Liver (tissue), 9 donors: ENCODE results near the gene LPAR2. TPM values are rescaled to one million over a fixed set of nuclear protein-coding genes. Genes with fewer than 3 reads are reported as not detected.

ENCODE experiments used
- DNase-seq: peaks from one replicate; pipeline ENCODE4 v3.0.0-alpha.2; 2017; ENCODE audit warnings: low spot score
- H3K27ac ChIP-seq, 2 donors: one replicate each; pipeline ENCODE4 v1.7.0; 2013; ENCODE audit warnings: inconsistent platforms in 2 of 2, low read length in 2 of 2, control low read depth in 1 of 2, low read depth in 1 of 2, mild to moderate bottlenecking in 1 of 2
- H3K27me3 ChIP-seq, 4 donors: one replicate each; pipeline versions ENCODE4 v1.6.1 to v1.7.0; 2013; ENCODE audit warnings: low read length in 3 of 4, inconsistent platforms in 1 of 4, mild to moderate bottlenecking in 1 of 4, moderate library complexity in 1 of 4; ENCODE audit not compliant: control insufficient read depth in 4 of 4, insufficient read depth in 4 of 4
- H3K36me3 ChIP-seq, 4 donors: one replicate each; pipeline versions ENCODE4 v1.6.1 to v1.7.0; 2013; ENCODE audit warnings: low read length in 3 of 4, mild to moderate bottlenecking in 3 of 4, low read depth in 1 of 4, moderate library complexity in 1 of 4; ENCODE audit not compliant: control insufficient read depth in 4 of 4, insufficient read depth in 3 of 4
- H3K4me1 ChIP-seq, 4 donors: one replicate each; pipeline versions ENCODE4 v1.6.1 to v1.7.0; 2013; ENCODE audit warnings: low read length in 3 of 4, mild to moderate bottlenecking in 3 of 4, moderate library complexity in 1 of 4; ENCODE audit not compliant: control insufficient read depth in 4 of 4, insufficient read depth in 4 of 4
- H3K4me3 ChIP-seq, 3 donors: one replicate each; pipeline versions ENCODE4 v1.6.1 to v1.7.0; 2013; ENCODE audit warnings: low read length in 3 of 3, control low read depth in 1 of 3, low read depth in 1 of 3, mild to moderate bottlenecking in 1 of 3
- H3K9ac ChIP-seq, 2 donors: one replicate each; pipeline ENCODE4 v1.7.0; 2013; ENCODE audit warnings: low read length in 2 of 2, mild to moderate bottlenecking in 2 of 2, moderate library complexity in 2 of 2, control low read depth in 1 of 2, low read depth in 1 of 2
- H3K9me3 ChIP-seq, 4 donors: one replicate each; pipeline versions ENCODE4 v1.6.1 to v1.7.0; 2013; ENCODE audit warnings: low read length in 3 of 4; ENCODE audit not compliant: control insufficient read depth in 4 of 4
- FOXA1 ChIP-seq: IDR thresholded peaks from 2 replicates; pipeline ENCODE4 v1.6.1; 2016; ENCODE audit warnings: antibody characterized with exemption
- FOXA2 ChIP-seq: IDR thresholded peaks from 2 replicates; pipeline ENCODE4 v1.6.1; 2016; ENCODE audit warnings: antibody characterized with exemption
- GABPA ChIP-seq, 2 donors: IDR thresholded peaks in 1 of 2; conservative IDR thresholded peaks in 1 of 2; 2 replicates each; pipeline ENCODE4 v1.6.1; 2016; ENCODE audit warnings: antibody characterized with exemption in 2 of 2, mild to moderate bottlenecking in 1 of 2, moderate library complexity in 1 of 2
- HNF4A ChIP-seq, 2 donors: conservative IDR thresholded peaks; 2 replicates each; pipeline ENCODE4 v1.6.1; 2016; ENCODE audit warnings: antibody characterized with exemption in 2 of 2, mild to moderate bottlenecking in 2 of 2
- HNF4G ChIP-seq: IDR thresholded peaks from 2 replicates; pipeline ENCODE4 v1.6.1; 2016; ENCODE audit warnings: antibody characterized with exemption
- JUND ChIP-seq, 2 donors: IDR thresholded peaks; 2 replicates each; pipeline ENCODE4 v1.6.1; 2016; ENCODE audit warnings: antibody characterized with exemption in 2 of 2
- NR2F2 ChIP-seq: IDR thresholded peaks from 2 replicates; pipeline ENCODE4 v1.6.1; 2016; ENCODE audit warnings: antibody characterized with exemption
- RAD21 ChIP-seq, 2 donors: IDR thresholded peaks; 2 replicates each; pipeline ENCODE4 v1.6.1; 2016; ENCODE audit warnings: antibody characterized with exemption in 2 of 2, mild to moderate bottlenecking in 2 of 2
- RXRA ChIP-seq, 2 donors: IDR thresholded peaks; 2 replicates each; pipeline ENCODE4 v1.6.1; 2017 to 2018; ENCODE audit warnings: antibody characterized with exemption in 2 of 2, mild to moderate bottlenecking in 1 of 2
- SP1 ChIP-seq: IDR thresholded peaks from 2 replicates; pipeline ENCODE4 v1.6.1; 2018; ENCODE audit warnings: antibody characterized with exemption, mild to moderate bottlenecking
- TAF1 ChIP-seq: conservative IDR thresholded peaks from 2 replicates; pipeline ENCODE4 v1.6.1; 2016; ENCODE audit warnings: antibody characterized with exemption, mild to moderate bottlenecking
- YY1 ChIP-seq: IDR thresholded peaks from 2 replicates; pipeline ENCODE4 v1.6.1; 2016; ENCODE audit warnings: antibody characterized with exemption, mild to moderate bottlenecking
- WGBS: extraction: QIAGEN DNeasy Blood & Tissue Kit; methylation state at CpG from one replicate; pipeline ENCODE4 v1.1.7; 2013; 5-methylcytosine and 5-hydroxymethylcytosine counted together
- polyA plus RNA-seq, 2 donors: library from polyadenylated mRNA; stranded (reverse) in 1 of 2; unstranded in 1 of 2; fragments of 200-250 nt in 1 of 2; fragments of >200 nt in 1 of 2; fragmentation: Nextera tagmentation in 1 of 2; extraction: Ambion mirVana in 1 of 2; gene quantifications; one replicate each; pipeline versions ENCODE4 v1.2.1 to v1.2.3, GENCODE V29; 2013 to 2015
- total RNA-seq, 2 donors: library from RNA; depleted of rRNA; stranded (reverse); fragments of >200 nt; gene quantifications; one replicate each; pipeline ENCODE4 v1.2.3, GENCODE V29; 2014
- TF ChIP-seq, protein P1 (sequence below): IDR thresholded peaks from 2 replicates; pipeline ENCODE4 v1.6.1; 2016; ENCODE audit warnings: antibody characterized with exemption
- TF ChIP-seq, protein P2 (sequence below): fragments of 150-350 bp; IDR thresholded peaks from 2 replicates; pipeline ENCODE4 v1.5.1; 2017; ENCODE audit warnings: improper control_type of control experiment, low read depth, low read length; ENCODE audit not compliant: missing input control
- TF ChIP-seq, protein P3 (sequence below): IDR thresholded peaks from 2 replicates; pipeline ENCODE4 v1.6.1; 2016; ENCODE audit warnings: antibody characterized with exemption
- TF ChIP-seq, protein P4 (sequence below): IDR thresholded peaks from 2 replicates; pipeline ENCODE4 v1.6.1; 2016; ENCODE audit warnings: antibody characterized with exemption
- donor health status: healthy.
- donor health status: healthy.
- donor health status: healthy.
- donor health status: healthy.
- donor health status: healthy.

Gene LPAR2
- total and polyA plus RNA-seq, 4 donors = 1.0 to 3.4 (median 1.2) TPM

DNA sequence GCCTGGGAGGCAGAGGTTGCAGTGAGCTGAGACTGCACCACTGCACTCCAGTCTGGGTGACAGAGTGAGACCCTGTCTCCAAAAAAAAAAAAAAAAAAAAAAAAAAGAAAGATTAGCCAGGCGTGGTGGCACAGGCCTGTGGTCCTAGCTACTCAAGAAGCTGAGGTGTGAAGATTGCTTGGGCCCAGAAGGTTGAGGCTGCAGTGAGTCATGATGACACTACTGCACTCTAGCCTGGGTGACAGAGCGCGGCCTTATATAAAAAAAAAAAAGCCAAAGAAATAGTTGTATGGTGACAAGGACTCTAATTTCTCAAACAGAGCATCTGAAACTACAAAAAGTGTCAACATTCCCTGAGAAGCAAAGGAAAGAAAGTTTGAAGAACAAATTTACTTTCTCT is 12.9 kb downstream of the LPAR2 start:
- no peak for DNase-seq
- H3K27me3 ChIP-seq = no peaks in the 10 kb centered on the region
- 96% methylated on average over 3 of the region's 3 CpGs for WGBS
- peaks cover 0 to 8% (median 0%) of the 10 kb centered on the region in 4 donors for H3K9me3 ChIP-seq
- H3K9ac ChIP-seq = no peak overlapping the region
- no peak for TF ChIP-seq YY1
- TF ChIP-seq TAF1 = no peak
- no peak for TF ChIP-seq FOXA2
- no peak for TF ChIP-seq RAD21 (IDR thresholded peaks at IDR 0.05)
- TF ChIP-seq GABPA (IDR thresholded peaks at IDR 0.05 in 1 of 2, conservative IDR thresholded peaks at IDR 0.05 in 1 of 2) = no peak
- TF ChIP-seq, protein P1, sequence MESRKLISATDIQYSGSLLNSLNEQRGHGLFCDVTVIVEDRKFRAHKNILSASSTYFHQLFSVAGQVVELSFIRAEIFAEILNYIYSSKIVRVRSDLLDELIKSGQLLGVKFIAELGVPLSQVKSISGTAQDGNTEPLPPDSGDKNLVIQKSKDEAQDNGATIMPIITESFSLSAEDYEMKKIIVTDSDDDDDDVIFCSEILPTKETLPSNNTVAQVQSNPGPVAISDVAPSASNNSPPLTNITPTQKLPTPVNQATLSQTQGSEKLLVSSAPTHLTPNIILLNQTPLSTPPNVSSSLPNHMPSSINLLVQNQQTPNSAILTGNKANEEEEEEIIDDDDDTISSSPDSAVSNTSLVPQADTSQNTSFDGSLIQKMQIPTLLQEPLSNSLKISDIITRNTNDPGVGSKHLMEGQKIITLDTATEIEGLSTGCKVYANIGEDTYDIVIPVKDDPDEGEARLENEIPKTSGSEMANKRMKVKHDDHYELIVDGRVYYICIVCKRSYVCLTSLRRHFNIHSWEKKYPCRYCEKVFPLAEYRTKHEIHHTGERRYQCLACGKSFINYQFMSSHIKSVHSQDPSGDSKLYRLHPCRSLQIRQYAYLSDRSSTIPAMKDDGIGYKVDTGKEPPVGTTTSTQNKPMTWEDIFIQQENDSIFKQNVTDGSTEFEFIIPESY = no peak
- TF ChIP-seq HNF4G = no peak
- TF ChIP-seq FOXA1 = no peak
- TF ChIP-seq HNF4A (conservative IDR thresholded peaks at IDR 0.05) = no peak
- TF ChIP-seq JUND (IDR thresholded peaks at IDR 0.05) = no peak
- TF ChIP-seq, protein P2, sequence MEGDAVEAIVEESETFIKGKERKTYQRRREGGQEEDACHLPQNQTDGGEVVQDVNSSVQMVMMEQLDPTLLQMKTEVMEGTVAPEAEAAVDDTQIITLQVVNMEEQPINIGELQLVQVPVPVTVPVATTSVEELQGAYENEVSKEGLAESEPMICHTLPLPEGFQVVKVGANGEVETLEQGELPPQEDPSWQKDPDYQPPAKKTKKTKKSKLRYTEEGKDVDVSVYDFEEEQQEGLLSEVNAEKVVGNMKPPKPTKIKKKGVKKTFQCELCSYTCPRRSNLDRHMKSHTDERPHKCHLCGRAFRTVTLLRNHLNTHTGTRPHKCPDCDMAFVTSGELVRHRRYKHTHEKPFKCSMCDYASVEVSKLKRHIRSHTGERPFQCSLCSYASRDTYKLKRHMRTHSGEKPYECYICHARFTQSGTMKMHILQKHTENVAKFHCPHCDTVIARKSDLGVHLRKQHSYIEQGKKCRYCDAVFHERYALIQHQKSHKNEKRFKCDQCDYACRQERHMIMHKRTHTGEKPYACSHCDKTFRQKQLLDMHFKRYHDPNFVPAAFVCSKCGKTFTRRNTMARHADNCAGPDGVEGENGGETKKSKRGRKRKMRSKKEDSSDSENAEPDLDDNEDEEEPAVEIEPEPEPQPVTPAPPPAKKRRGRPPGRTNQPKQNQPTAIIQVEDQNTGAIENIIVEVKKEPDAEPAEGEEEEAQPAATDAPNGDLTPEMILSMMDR = no peak
- no peak for TF ChIP-seq NR2F2
- TF ChIP-seq SP1 = no peak
- TF ChIP-seq, protein P3, sequence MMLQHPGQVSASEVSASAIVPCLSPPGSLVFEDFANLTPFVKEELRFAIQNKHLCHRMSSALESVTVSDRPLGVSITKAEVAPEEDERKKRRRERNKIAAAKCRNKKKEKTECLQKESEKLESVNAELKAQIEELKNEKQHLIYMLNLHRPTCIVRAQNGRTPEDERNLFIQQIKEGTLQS = no peak
- TF ChIP-seq, protein P4, sequence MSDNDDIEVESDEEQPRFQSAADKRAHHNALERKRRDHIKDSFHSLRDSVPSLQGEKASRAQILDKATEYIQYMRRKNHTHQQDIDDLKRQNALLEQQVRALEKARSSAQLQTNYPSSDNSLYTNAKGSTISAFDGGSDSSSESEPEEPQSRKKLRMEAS = no peak
- TF ChIP-seq RXRA (IDR thresholded peaks at IDR 0.05) = no peak
- no peak overlapping the region for H3K27ac ChIP-seq
- no peaks in the 10 kb centered on the region for H3K36me3 ChIP-seq
- no peaks in the 10 kb centered on the region for H3K4me1 ChIP-seq
- H3K4me3 ChIP-seq = no peak overlapping the region

DNA sequence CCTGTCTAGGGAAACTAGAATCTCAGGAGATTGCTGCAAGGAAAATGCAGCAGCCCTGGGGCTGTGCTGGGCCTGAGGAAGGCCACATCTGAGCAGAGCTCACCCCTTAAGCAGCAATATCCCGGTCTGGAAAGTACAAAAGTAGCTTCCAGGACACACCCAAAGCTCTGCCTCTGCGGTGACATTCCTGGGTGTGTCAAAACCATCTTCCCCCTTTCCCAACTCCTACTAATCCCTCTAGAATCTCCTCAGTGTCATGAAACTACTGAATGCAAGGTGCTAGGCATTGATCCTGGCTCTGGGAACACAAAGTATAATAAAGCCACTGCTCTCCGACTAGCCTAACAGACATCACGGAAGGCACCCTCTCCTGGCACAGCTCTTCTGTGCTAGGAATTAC is 14.5 kb downstream of the LPAR2 start:
- DNase-seq = no peak
- WGBS = 79% methylated on average over 4 of the region's 4 CpGs
- no peak overlapping the region for H3K4me3 ChIP-seq

More for the DNA sequence above, 14.5 kb downstream of the LPAR2 start:
- H3K9ac ChIP-seq = no peak overlapping the region
- no peaks in the 10 kb centered on the region for H3K4me1 ChIP-seq
- peaks cover 0 to 4% (median 0%) of the 10 kb centered on the region in 4 donors for H3K9me3 ChIP-seq
- no peak overlapping the region for H3K27ac ChIP-seq
- TF ChIP-seq RXRA (IDR thresholded peaks at IDR 0.05) = no peak
- TF ChIP-seq, protein P3 = no peak
- no peak for TF ChIP-seq HNF4A (conservative IDR thresholded peaks at IDR 0.05)
- TF ChIP-seq RAD21 (IDR thresholded peaks at IDR 0.05) = no peak
- no peak for TF ChIP-seq SP1
- H3K27me3 ChIP-seq = no peaks in the 10 kb centered on the region
- H3K36me3 ChIP-seq = no peaks in the 10 kb centered on the region
